Suprapubic skin (tissue), 4 donors: ENCODE results near the gene FAM90A26. TPM values are rescaled to one million over a fixed set of nuclear protein-coding genes. Genes with fewer than 3 reads are reported as not detected.
A peak's percentile ranks its signal among the peaks of the same experiment; 100 is the strongest.
"Not testable (repeated sequence)": the region's sequence is repeated elsewhere in the genome, so short reads cannot be mapped to it uniquely, and the experiment has no call there.

ENCODE experiments used
- DNase-seq, 2 donors: peaks; one replicate each; pipeline ENCODE4 v3.0.0-alpha.2; 2019; ENCODE audit warnings: low spot score in 2 of 2
- H3K27ac ChIP-seq: fragments of 200-600 bp; sonication (generic); one replicate; pipeline ENCODE4 v1.5.1; 2019
- H3K27me3 ChIP-seq: fragments of 200-600 bp; sonication (generic); one replicate; pipeline ENCODE4 v1.5.1; 2019
- H3K36me3 ChIP-seq: fragments of 200-600 bp; sonication (generic); one replicate; pipeline ENCODE4 v1.5.1; 2019
- H3K4me1 ChIP-seq: fragments of 200-600 bp; sonication (generic); one replicate; pipeline ENCODE4 v1.5.1; 2019
- H3K4me3 ChIP-seq: fragments of 200-600 bp; sonication (generic); one replicate; pipeline ENCODE4 v1.5.1; 2019; ENCODE audit warnings: mild to moderate bottlenecking
- H3K9me3 ChIP-seq: fragments of 200-600 bp; sonication (generic); one replicate; pipeline ENCODE4 v1.5.1; 2019
- WGBS: methylation state at CpG from one replicate; pipeline ENCODE4 v1.1.5; 2018; 5-methylcytosine and 5-hydroxymethylcytosine counted together
- total RNA-seq, 4 donors: library from RNA; depleted of rRNA; stranded (reverse); fragments of >200 nt; gene quantifications; one replicate each; pipeline ENCODE4 v1.1.0, GENCODE V29; 2016
- TF ChIP-seq, protein P1 (sequence below), 2 donors: fragments of 200-600 bp in 1 of 2; fragments of 450-650 bp in 1 of 2; sonication (generic) in 1 of 2; IDR thresholded peaks; one replicate each; pipeline ENCODE4 v1.5.1; 2016 to 2019; ENCODE audit warnings: antibody characterized with exemption in 2 of 2, mild to moderate bottlenecking in 1 of 2, moderate library complexity in 1 of 2

The FAM90A26 gene
- not detected for total RNA-seq

DNA sequence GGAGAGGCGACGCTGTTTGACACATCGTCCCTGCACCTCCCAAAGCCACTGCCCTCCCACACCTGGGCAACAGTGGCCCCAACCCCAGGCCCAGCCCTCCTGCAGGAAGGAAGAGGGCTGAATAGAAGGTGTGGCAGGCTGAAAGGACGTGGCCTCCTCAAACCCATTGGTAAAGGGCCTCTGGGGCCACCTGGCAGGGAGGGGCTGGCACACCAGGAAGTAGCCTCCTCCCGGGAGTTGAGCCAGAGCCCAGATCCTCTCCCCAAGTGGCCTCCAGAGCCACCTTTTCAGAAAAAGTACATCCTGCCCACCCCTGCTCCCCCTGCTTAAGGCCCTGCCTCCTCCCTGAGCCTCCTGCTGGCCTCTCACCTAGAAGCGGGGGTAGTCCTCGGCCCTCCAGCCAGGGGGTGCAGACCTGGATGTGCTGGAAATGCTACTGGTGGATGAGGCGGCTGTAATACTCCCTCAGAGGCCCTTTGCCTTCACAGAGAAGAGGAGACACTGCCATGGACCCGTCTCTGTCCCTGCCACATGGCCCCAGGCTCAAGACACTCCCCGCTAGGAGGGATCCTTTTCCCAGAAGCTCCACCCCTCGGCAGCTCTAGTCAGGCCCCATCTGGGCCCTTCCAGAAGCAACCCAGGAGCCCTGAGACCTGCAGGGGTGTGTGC lies at the start of gene FAM90A26:
Gene FAM90A26, plus strand, starts transcription at position 619 of the 669 bp plus-strand sequence. CDS start 2,764 bp downstream, outside the sequence.
- H3K4me1 ChIP-seq, H3K27ac ChIP-seq, H3K36me3 ChIP-seq, H3K27me3 ChIP-seq, DNase-seq, H3K9me3 ChIP-seq, H3K4me3 ChIP-seq: not testable (repeated sequence)
- no CpG with 5 or more reads among the region's 11 CpGs for WGBS

GRCh38 chr4:9122711-9123110 lies 47.5 kb upstream of the FAM90A26 start:
- 79% methylated on average over 8 of the region's 8 CpGs for WGBS
- not testable (repeated sequence) for H3K36me3 ChIP-seq, H3K27me3 ChIP-seq, H3K9me3 ChIP-seq, H3K4me1 ChIP-seq, H3K27ac ChIP-seq, DNase-seq, H3K4me3 ChIP-seq

DNA sequence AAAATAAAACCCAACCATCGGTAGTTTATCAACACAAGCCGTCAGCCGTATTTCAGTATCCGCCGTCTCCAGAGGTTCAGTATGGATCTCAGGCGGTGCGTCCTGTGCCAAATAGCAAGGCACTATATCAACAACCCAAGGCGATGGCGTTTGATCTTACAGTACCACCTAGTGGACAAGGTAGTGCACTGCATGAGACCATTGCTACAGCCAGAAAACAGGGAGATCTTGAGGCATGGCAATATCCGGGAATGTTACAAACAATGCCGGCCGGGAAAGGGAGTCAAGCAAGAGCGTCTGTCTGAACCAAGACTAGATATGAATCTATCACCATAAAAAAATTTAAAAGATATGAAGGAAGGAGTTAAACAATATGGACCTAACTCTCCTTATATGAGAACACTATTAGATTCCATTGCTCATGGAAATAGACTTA lies 46.6 kb upstream of the FAM90A26 start:
- H3K4me3 ChIP-seq, H3K27me3 ChIP-seq, DNase-seq, H3K9me3 ChIP-seq, H3K27ac ChIP-seq, H3K4me1 ChIP-seq, H3K36me3 ChIP-seq: not testable (repeated sequence)
- under 1% methylated on average over 12 of the region's 13 CpGs for WGBS
- TF ChIP-seq, protein P1, sequence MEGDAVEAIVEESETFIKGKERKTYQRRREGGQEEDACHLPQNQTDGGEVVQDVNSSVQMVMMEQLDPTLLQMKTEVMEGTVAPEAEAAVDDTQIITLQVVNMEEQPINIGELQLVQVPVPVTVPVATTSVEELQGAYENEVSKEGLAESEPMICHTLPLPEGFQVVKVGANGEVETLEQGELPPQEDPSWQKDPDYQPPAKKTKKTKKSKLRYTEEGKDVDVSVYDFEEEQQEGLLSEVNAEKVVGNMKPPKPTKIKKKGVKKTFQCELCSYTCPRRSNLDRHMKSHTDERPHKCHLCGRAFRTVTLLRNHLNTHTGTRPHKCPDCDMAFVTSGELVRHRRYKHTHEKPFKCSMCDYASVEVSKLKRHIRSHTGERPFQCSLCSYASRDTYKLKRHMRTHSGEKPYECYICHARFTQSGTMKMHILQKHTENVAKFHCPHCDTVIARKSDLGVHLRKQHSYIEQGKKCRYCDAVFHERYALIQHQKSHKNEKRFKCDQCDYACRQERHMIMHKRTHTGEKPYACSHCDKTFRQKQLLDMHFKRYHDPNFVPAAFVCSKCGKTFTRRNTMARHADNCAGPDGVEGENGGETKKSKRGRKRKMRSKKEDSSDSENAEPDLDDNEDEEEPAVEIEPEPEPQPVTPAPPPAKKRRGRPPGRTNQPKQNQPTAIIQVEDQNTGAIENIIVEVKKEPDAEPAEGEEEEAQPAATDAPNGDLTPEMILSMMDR (IDR thresholded peaks at IDR 0.05), result peak; percentile 42 to 87

- H3K9me3 ChIP-seq, H3K27me3 ChIP-seq, H3K36me3 ChIP-seq, H3K27ac ChIP-seq, H3K4me3 ChIP-seq, DNase-seq, H3K4me1 ChIP-seq: not testable (repeated sequence)
- WGBS, result 64% methylated on average over 3 of the region's 3 CpGs
Measured at GRCh38 chr4:9125601-9126161, 44.5 kb upstream of the FAM90A26 start.

DNA sequence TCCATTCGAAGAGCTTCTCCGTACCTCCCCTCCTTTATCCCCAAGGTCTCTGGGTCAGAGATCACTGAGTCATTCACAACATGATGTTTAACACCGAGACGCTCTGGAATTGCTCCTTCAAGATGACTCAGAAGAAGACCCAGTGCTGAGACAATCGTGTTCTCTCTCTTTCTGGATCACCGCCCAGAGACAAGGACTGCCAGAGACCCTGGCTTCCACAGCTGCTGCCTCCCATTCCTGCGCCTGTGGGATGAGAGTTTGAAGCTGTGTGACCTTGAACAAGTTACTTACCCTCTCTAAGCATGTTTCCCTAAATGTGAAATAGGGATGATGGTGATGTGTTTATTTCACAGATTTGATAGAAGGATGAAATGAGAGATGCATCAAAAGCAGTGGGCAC lies 38.8 kb upstream of the FAM90A26 start:
- not testable (repeated sequence) for H3K4me1 ChIP-seq, H3K36me3 ChIP-seq, H3K27me3 ChIP-seq, DNase-seq, H3K4me3 ChIP-seq, H3K27ac ChIP-seq, H3K9me3 ChIP-seq
- WGBS, result 46% methylated on average over 7 of the region's 7 CpGs

DNA sequence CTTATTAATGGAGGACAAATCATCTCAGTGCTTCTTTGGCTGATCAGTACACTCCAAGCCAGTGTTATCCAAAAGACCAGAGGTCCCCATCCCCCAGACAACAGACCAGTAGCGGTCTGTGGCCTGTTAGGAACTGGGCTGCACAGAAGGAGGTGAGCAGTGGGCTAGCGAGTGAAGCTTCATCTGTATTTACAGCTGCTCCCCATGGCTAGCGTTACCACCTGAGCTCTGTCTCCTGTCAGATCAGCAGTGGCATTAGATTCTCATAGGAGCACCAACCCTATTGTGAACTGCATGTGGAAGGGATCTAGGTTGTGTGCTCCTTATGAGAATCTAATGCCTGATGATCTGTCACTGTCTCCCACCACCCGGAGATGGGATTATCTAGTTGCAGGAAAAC lies 37.4 kb upstream of the FAM90A26 start:
- not testable (repeated sequence) for H3K4me1 ChIP-seq, H3K27me3 ChIP-seq, H3K9me3 ChIP-seq, H3K36me3 ChIP-seq, DNase-seq, H3K27ac ChIP-seq, H3K4me3 ChIP-seq
- 98% methylated on average over 4 of the region's 4 CpGs for WGBS

GRCh38 chr4:9134011-9134410 lies 36.2 kb upstream of the FAM90A26 start:
- 91% methylated on average over 5 of the region's 5 CpGs for WGBS
- H3K4me3 ChIP-seq, H3K27ac ChIP-seq, H3K9me3 ChIP-seq, H3K36me3 ChIP-seq, H3K27me3 ChIP-seq, H3K4me1 ChIP-seq, DNase-seq: not testable (repeated sequence)

GRCh38 chr4:9134556-9134955 lies 35.7 kb upstream of the FAM90A26 start:
- H3K9me3 ChIP-seq, H3K4me3 ChIP-seq, H3K27me3 ChIP-seq, H3K27ac ChIP-seq, H3K4me1 ChIP-seq, H3K36me3 ChIP-seq: not testable (repeated sequence)
- DNase-seq, result peak; percentile 77 to 86
- 16% methylated on average over 6 of the region's 12 CpGs for WGBS

DNA sequence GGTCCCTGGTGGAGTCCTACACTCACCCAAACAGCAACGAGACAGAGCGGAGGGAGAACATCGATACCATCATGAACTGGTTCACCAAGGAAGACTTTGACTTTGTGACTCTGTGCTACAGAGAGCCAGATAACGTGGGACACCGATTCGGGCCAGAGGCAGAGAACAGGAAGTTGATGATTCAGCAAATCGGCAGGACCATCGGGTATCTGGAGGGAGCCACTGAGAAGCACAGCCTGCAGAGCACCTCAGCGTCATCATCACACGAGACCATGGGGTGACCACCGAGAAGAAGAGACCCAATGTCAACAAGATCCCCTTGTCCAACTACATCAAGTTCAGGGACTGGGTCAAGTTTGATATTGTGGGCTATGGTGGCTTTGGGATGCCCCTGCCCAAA lies 29.2 kb upstream of the FAM90A26 start:
- not testable (repeated sequence) for H3K27me3 ChIP-seq, H3K36me3 ChIP-seq, H3K4me1 ChIP-seq, DNase-seq, H3K4me3 ChIP-seq, H3K27ac ChIP-seq, H3K9me3 ChIP-seq
- WGBS, result 88% methylated on average over 9 of the region's 11 CpGs

DNA sequence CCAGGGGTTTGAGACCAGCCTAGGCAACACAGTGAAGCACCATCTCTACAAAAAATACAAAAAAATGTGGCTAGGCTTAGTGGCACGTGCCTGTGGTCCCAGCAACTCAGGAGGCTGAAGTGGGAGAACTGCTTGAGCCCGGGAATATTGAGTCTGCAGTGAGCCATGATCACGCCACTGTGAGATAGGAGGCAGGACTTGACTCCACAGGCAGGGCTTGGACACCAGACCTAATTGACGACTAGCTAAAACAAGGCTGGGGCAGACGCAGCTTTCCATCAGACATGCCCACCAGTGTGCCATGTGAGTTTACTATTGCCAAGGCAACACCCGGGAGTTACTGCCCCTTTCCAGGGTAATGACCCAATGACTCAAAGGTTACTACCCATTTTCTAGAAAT lies 27.4 kb upstream of the FAM90A26 start:
- 96% methylated on average over 5 of the region's 6 CpGs for WGBS
- H3K27me3 ChIP-seq, DNase-seq, H3K4me3 ChIP-seq, H3K4me1 ChIP-seq, H3K9me3 ChIP-seq, H3K36me3 ChIP-seq, H3K27ac ChIP-seq: not testable (repeated sequence)
